ENCODE data around the gene STX18.
"Not testable (repeated sequence)": the region's sequence is repeated elsewhere in the genome, so short reads cannot be mapped to it uniquely, and the experiment has no call there.

Gene STX18

GRCh38 chr4:4437798-4438470 is 103.9 kb downstream of the STX18 start:
- no peak for DNase-seq (ENCODE audit: low spot score)

- no peak for DNase-seq (ENCODE audit: low spot score)
These were observed 105.5 kb downstream of the STX18 start for GRCh38 chr4:4436244-4436823.

- DNase-seq (ENCODE audit: low spot score): no peak
These were observed 107.9 kb downstream of the STX18 start for GRCh38 chr4:4433941-4434340.

DNA sequence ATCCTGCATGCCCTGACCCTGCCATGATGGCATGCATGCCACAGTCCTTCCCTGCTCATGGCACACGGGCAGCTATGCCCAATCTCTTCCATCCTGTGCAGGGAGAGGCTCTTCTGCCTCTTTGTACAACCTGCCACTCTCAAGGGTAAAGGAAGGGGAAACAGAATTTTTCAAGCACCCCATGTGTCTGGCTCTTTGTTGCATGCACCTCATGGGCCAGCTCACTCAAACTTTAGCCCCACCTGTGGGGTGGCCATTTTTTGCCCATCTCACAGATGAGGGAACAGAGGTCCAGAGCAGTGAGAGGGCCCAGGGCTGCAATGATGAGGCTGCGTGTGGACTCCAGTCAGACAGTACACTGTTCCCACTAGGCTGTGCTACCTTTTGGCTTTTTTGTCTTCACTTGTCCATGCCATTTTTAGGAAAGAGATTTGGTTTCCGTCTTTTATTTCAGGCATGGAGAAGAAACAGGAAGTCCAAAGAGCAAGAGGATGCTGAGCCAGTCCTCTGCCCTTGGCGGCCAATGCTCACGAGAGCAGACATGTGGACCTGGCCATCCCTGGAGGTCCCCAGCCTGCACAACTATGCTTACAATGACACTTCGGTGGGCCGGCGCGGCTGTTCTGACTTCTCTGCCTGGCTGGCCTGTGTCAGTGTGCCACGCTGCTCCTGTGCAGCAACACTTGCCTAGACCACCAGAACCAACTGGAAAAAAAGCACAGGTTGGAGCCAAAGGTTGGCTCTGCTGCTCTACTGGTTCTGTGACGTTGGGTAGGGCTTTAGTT is 109.3 kb downstream of the STX18 start:
- DNase-seq (ENCODE audit: low spot score): no peak

DNA sequence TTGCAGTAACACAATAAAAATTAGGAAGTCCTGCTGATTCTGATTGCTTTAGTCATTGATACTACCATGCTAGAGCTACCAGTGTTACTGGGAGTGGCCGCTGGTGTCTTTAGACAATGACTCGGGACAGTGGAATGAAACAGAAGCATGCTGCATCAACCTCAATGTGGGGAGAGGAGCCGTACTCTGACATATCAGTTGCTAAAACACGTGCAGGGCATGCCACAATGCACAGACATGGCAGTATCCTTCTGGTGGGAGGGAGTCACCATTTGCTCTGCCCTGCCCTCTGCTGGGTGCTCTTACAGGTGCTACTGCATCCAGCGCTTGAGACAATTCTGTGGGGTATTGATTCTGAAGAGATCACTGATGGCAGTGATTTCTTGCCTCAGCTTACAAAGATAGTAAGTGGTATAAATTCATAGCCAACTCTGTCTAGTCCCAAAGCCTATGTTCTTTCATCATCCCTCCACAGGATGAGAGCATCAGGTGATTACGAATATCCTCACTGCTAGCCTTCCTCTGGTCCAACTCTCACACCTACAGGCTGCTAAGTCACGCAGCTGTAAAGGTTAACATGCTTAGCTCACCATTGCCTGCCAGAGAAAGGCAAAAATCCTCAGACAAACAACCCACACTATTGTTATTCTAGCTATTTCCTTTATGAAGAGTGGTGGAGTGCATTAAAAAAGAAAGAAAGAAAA is 111.2 kb downstream of the STX18 start:
- DNase-seq (ENCODE audit: low spot score): peak; percentile 94

DNA sequence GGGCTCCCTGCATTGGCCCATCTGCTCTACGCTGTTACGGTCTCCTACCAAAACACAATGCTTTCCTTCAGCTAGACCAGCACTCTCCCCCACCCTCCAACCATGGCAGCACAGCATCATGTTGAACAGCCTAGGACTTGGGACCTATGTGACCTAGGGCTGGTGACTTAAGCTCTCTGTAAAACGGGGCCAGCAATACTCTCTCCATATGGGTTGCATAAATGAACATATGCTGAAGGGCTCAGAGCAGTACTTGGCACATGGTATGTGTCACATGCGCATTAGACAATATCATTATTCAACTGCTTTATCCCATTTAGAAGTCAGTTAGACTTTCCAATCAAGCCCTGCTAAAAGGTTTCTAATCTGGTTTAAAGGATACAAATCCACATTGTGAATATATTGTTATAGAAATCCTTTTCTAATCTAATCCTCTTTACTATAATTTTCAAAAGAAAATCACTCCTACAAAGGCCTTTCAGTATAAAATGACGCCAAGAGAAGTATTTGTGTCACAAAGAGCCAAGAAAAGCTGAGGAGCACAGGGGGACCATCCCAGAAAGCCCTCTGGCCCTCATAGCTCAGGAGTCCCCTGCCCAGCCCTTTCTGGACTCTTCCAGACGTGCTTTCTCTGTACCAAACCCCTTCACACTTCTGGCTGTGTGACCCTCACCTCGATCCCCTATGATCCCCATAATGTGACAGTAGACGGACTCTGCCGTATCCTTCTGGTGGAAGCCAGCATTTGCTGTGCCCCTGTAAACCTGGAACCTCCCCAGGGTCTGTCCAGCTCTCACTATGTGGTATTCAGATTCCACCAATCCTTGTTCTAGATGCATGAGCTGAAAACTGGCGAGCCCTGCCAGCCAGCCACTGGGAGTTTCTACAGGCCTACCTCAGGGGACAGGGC is 112.6 kb downstream of the STX18 start:
- no peak for DNase-seq (ENCODE audit: low spot score)

GRCh38 chr4:4427886-4428285 is 114.0 kb downstream of the STX18 start:
- no peak for DNase-seq (ENCODE audit: low spot score)

DNA sequence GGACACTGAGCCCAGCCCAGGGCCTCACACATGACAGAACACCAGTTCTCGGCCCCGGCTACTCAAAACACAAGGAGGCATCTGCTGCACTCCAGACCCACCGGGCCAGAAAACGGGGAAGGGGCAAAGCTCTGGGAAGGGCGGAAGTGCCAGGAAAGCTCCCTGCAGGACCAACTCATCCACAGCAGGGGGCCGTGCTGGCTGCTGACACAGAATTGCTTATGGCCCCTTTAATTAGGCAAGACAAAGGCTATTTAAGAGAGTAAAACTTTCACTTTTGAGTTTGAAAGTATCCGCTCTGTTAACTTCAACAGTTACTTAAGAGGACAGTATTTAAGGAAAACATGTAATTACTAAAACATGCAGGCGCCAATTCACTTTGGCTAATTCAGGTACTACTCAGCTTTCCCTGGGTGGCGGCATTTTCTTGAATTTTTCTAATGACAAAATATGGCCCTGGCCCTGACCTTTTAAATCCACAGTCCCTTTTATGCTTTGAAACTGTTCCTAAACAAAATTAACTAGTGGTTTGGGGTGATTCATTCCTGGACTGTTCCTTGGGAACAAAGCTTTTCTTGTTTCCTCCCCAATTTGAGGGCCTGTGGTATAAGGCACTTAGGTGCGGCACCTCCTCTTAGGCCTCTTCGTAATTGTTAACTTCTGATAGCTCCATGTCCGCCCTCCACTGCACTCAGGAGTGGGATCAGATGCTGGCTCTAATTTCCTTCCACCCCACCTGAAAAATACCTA is 114.6 kb downstream of the STX18 start:
- DNase-seq (ENCODE audit: low spot score): no peak

DNA sequence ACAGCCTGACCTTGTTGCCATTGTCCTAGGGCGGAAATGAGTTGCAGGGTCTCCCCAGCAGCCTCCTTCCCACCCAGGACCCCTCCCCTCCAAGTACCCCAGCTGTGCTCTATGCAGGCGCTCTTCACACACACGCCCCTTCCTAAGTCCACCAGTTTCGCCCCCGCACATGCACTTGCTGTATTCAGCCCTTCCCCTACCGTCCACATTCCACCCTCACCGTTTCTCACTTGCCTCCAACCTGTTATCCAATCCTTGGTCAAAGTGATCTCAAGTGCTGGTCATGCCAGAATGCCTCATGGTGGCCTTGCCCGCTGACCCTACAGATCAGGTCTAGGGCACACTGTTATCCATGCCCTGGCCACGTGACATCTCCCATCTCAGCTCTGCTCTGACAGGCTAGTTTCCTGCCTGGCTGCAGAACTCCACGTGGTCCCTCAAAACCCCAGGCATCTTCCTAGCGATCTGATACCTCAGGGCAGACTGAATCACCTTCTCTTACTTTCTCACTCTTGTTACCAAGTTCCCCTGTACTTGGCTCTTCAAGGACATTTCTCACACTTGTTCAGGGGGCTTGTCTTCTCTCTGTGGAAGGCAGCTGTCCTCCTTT is 115.2 kb downstream of the STX18 start:
- no peak for DNase-seq (ENCODE audit: low spot score)

- no peak for DNase-seq (ENCODE audit: low spot score)
These were observed 116.2 kb downstream of the STX18 start for GRCh38 chr4:4425696-4426095.

- DNase-seq (ENCODE audit: low spot score): no peak
These were observed 116.6 kb downstream of the STX18 start for GRCh38 chr4:4425119-4425690.

- DNase-seq (ENCODE audit: low spot score): no peak
These were observed 117.2 kb downstream of the STX18 start for GRCh38 chr4:4424499-4425115.

DNA sequence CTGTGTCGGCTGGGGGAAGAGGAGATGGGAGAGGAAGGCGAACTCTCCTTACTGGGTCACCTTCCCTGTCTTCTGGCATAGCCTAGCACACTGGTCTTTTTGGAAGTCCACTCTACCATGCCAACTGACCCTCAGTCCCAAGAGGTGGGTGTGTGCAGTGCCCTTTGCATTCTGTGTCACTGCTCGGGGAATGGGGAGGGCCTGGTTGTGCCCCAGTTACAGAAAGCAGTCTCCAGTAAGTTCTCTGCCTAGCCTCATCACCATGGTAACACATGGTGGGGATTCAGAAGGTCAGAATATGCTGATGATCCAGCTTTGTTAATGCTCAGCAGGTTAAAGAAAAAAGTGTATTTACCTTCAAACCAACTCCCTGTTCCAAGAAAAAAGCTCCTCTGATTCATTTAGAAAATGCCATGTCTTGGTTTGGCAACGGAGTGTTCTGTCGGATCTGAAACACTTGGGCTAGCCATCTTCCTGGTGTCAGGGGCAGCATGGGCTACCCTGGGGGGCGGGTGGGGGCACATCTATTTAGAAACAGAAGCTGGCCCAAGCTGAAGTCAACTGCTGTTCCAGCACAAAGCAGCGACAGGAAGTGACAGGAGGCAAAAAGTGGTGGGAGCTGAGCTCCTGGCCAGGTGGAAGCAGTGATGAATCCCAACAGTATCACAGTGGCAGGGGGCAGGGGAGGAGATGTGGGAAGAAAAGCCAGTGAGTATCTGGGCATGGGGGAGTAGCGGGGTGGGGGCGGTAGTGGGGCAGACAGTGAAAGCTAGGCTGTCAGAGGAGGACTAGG is 117.9 kb downstream of the STX18 start:
- DNase-seq (ENCODE audit: low spot score): no peak

DNA sequence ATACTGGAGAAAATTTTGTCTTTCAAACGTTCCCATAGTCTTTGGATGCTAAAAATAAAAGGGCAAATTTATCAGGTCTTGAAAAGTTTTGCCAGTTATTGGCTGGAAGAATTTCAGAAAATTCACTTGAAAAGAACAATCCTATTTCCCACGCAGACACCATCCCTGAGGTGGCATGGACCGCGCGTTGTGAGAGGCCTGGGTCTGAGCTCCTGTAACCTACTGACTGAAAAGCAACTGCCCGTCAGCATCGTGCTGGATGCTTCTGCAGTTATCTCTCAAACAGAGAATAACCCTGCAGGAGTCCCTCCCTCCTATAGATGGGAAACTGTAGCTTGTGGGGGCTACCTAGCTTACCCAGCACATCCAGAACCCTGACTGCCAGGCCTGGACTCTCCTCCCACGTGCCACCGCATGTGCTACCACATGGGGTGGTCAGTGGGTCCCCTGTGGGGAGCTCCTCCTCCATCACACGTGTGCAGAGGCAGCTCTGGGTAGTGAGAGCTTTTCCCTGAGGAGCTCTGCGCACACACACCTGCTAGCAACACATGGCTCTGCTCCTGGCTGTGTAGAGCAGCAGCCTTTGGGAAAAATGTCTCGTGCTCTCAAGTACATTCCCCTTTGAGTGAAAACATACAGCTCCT is 118.9 kb downstream of the STX18 start:
- no peak for DNase-seq (ENCODE audit: low spot score)

DNA sequence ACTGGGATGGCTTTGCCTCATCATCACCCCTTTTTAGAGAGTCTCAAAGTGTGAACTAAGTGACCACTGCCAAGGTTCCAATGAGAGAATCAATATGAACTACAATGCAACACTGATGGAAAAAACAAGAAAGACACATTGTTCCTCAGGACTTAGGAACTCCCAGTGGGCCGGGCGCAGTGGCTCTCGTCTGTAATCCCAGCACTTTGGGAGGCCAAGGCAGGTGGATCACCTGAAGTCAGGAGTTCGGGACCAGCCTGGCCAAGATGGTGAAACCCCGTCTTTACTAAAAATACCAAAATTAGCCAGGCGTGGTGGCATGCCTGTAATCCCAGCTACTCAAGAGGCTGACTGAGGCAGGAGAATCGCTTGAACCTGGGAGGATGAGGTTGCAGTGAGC is 119.7 kb downstream of the STX18 start:
- not testable (repeated sequence) for DNase-seq (ENCODE audit: low spot score)

- no peak for DNase-seq (ENCODE audit: low spot score)
These were observed 120.5 kb downstream of the STX18 start for GRCh38 chr4:4421356-4421755.

DNA sequence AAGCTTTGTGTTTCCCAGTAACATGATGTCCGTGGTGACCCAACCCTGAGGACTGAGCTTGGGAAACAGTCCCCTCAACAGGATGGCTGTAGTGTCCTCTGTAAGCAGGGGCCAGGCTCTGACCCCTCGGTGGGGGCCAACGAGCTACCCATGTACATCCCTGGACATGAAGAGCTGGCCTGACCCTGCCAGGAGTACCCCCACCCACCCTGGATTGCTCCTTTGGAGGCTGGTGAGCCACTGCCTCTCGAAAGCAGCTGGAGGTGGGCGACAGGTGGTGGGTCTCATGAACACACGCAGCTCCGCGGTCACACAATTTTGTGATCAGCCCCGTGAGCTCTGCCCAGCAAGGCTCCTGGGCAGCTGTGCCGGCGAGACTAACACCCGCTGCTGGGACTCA is 121.4 kb downstream of the STX18 start:
- no peak for DNase-seq (ENCODE audit: low spot score)

DNA sequence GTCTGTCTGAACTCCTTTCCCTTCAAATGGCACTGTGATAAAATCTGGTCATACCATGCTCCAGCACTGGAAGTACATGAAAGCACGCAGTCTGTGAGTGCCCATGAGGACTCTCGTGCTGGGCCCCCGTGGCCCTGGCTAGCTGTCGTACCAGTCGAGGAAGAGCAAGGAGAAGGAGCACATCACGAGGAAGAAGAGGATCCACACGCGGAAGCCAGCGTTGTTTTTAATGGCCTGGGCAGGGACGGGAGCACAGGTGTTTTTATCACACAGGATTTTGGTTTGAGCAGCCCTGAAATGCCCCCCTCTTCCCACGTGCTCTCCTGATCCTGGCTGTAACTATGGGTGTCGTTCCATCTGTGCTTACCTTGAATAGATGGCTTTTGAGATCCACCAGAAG is 122.0 kb downstream of the STX18 start:
- DNase-seq (ENCODE audit: low spot score): no peak
